DND-41 (cell line): ENCODE results near the gene RNF13.
"Not testable (repeated sequence)": the region's sequence is repeated elsewhere in the genome, so short reads cannot be mapped to it uniquely, and the experiment has no call there.

ENCODE experiments used
- ATAC-seq: fragments of 200-7000 bp; cut with Tn5 transposase; 3 replicates; pipeline ENCODE4 v1.9.1; 2021; ENCODE audit warnings: low read depth; ENCODE audit not compliant: insufficient read depth
- DNase-seq: peaks from one replicate; pipeline ENCODE4 v3.0.0-alpha.2; 2020
- H2AFZ ChIP-seq: 2 replicates; pipeline ENCODE4 v1.6.0; 2012; ENCODE audit warnings: low read depth, low read length
- H3K27ac ChIP-seq: 2 replicates; pipeline ENCODE4 v1.5.1; 2012; ENCODE audit warnings: low read length, inconsistent platforms
- H3K27me3 ChIP-seq: fragments of 200-600 bp; sonication (generic); 2 replicates; pipeline ENCODE4 v1.6.0; 2012; ENCODE audit warnings: low read length, mild to moderate bottlenecking, inconsistent platforms; ENCODE audit not compliant: insufficient read depth, poor library complexity
- H3K36me3 ChIP-seq: 2 replicates; pipeline ENCODE4 v1.5.1; 2012; ENCODE audit warnings: low read length, inconsistent platforms; ENCODE audit not compliant: insufficient read depth
- H3K4me1 ChIP-seq: 2 replicates; pipeline ENCODE4 v1.5.1; 2012; ENCODE audit warnings: mild to moderate bottlenecking, low read length; ENCODE audit not compliant: insufficient read depth
- H3K4me2 ChIP-seq: 2 replicates; pipeline ENCODE4 v1.6.0; 2012; ENCODE audit warnings: mild to moderate bottlenecking, moderate library complexity, low read length, inconsistent platforms; ENCODE audit not compliant: insufficient read depth
- H3K4me3 ChIP-seq, 2 experiments: fragments of 200-600 bp in 1 of 2; shearing (Covaris generic) in 1 of 2; 2 replicates each; pipeline ENCODE4 v1.5.1; 2012 to 2016; ENCODE audit warnings: inconsistent platforms in 2 of 2, low read length in 2 of 2, mild to moderate bottlenecking in 2 of 2, low read depth in 1 of 2, moderate library complexity in 1 of 2
- H3K79me2 ChIP-seq: 2 replicates; pipeline ENCODE4 v1.6.0; 2012; ENCODE audit warnings: low read length, inconsistent platforms; ENCODE audit not compliant: insufficient read depth
- H3K9ac ChIP-seq: 2 replicates; pipeline ENCODE4 v1.6.0; 2012; ENCODE audit warnings: low read depth, mild to moderate bottlenecking, inconsistent platforms, low read length, moderate library complexity
- H3K9me3 ChIP-seq: 2 replicates; pipeline ENCODE4 v1.5.1; 2012; ENCODE audit warnings: low read length, moderate library complexity, mild to moderate bottlenecking, inconsistent platforms; ENCODE audit not compliant: insufficient read depth, severe bottlenecking
- H4K20me1 ChIP-seq: 2 replicates; pipeline ENCODE4 v1.6.0; 2012; ENCODE audit warnings: low read length; ENCODE audit not compliant: insufficient read depth
- EZH2 ChIP-seq: IDR thresholded peaks from 3 replicates; pipeline ENCODE4 v1.6.1; 2012; ENCODE audit warnings: borderline replicate concordance, low read depth, mild to moderate bottlenecking, moderate library complexity, low read length, inconsistent platforms; ENCODE audit not compliant: severe bottlenecking
- TF ChIP-seq, protein P1 (sequence below): IDR thresholded peaks from 2 replicates; pipeline ENCODE4 v1.5.1; 2012; ENCODE audit warnings: borderline replicate concordance, low read length, moderate library complexity, mild to moderate bottlenecking; ENCODE audit not compliant: poor library complexity, severe bottlenecking; ENCODE audit errors: extremely low read depth

Gene RNF13

DNA sequence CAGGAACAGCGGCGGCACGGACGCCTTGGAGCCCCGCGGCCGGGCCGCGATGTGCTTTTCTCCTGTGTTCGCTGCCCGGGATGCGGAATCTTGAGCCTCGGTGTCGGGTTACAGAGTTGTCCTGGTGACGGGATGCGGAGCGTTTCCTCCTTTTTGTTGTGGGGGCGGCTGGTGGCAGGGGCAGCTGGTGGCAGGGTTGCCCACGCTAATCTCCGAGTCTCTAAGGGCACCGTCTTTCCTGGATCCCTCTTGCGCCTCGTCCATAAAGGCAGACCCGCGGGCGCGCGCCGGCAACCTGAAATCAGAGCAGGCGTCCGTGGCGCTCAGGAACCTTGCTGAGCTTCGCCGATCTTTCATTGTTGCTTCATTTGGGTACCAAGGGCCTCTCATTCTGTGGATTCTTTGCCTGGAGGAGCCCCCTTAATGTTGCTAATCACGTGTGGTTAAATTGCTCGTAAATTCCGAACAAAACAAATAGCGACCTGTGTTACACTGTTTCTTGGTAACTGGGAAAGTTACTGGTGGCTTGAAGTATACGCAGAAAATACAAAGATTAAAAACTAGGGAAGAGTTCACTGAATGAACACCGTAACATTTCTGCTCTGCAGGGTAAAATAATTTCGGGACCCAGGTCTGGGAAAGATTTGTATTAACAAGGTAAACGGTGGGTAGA is 158.5 kb downstream of the RNF13 start:
- ATAC-seq (peak; percentile 50), DNase-seq (peak; percentile 46)
- Histone ChIP-seq H3K27me3 (no peaks in the 10 kb centered on the region), H3K4me2 (peak overlapping the region; percentile 71), H4K20me1 (no peaks in the 10 kb centered on the region), H3K79me2 (no peaks in the 10 kb centered on the region), H3K9ac (peak overlapping the region; percentile 59), H3K4me3 (peak overlapping the region; percentile 22 to 66; a peak in 3 of 4 replicates), H2AFZ (peak overlapping the region; percentile 64), H3K9me3 (no peaks in the 10 kb centered on the region), H3K27ac (no peak overlapping the region), H3K4me1 (peaks cover 19% of the 10 kb centered on the region), H3K36me3 (no peaks in the 10 kb centered on the region)
- TF ChIP-seq, protein P1, sequence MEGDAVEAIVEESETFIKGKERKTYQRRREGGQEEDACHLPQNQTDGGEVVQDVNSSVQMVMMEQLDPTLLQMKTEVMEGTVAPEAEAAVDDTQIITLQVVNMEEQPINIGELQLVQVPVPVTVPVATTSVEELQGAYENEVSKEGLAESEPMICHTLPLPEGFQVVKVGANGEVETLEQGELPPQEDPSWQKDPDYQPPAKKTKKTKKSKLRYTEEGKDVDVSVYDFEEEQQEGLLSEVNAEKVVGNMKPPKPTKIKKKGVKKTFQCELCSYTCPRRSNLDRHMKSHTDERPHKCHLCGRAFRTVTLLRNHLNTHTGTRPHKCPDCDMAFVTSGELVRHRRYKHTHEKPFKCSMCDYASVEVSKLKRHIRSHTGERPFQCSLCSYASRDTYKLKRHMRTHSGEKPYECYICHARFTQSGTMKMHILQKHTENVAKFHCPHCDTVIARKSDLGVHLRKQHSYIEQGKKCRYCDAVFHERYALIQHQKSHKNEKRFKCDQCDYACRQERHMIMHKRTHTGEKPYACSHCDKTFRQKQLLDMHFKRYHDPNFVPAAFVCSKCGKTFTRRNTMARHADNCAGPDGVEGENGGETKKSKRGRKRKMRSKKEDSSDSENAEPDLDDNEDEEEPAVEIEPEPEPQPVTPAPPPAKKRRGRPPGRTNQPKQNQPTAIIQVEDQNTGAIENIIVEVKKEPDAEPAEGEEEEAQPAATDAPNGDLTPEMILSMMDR: no peak
- no peak for TF ChIP-seq EZH2

DNA sequence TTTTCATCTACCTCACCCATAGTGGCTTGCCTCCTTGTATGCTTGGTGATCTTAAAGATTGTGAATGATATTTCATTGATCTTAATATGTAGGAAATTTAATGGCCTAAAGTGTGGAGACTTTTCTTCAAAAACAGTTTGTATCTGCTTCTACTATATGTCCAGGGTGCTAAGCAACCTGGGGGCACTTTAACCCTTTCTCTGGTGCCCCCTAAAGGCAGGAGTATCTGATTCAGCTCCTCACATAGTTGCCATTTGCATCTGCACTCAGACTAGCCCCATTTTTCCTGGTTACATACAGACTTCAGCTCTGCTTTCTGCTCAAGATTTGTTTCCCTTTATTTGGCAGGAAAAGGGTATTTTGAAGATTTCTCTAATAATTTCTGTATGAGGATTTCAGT is 162.9 kb downstream of the RNF13 start:
- Histone ChIP-seq H3K27me3 (no peaks in the 10 kb centered on the region), H3K9me3 (no peaks in the 10 kb centered on the region), H3K79me2 (no peaks in the 10 kb centered on the region), H3K9ac (no peak overlapping the region), H2AFZ (no peak overlapping the region), H3K4me2 (no peak overlapping the region), H4K20me1 (no peaks in the 10 kb centered on the region), H3K4me1 (peaks cover 7% of the 10 kb centered on the region), H3K4me3 (no peak overlapping the region), H3K36me3 (no peaks in the 10 kb centered on the region), H3K27ac (no peak overlapping the region)
- TF ChIP-seq, protein P1: peak; percentile 20
- TF ChIP-seq EZH2: no peak
- DNase-seq: no peak
- ATAC-seq: no peak

DNA sequence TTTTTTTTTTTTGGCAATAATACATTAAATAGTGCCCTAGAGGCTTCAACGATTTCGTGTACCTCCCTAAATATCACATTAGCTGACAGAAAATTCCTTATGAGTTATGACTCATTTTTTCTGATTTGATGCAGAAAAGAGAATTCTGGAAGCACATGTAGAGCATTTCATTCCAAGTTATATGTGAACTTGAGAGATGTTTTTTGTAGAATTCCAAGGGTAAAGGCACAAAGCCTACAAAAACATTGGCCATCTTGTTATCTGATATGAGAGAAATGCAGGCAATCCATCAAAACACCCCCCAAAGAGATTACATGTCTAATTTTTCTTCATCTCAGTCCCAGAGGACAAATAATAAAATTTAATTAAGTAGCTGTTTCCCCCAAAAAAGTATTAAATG is 164.4 kb downstream of the RNF13 start:
- ATAC-seq (no peak), DNase-seq (no peak)
- no peaks in the 10 kb centered on the region for H4K20me1 ChIP-seq
- H3K4me1 ChIP-seq: no peaks in the 10 kb centered on the region
- no peaks in the 10 kb centered on the region for H3K9me3 ChIP-seq
- no peaks in the 10 kb centered on the region for H3K36me3 ChIP-seq
- H3K79me2 ChIP-seq: no peaks in the 10 kb centered on the region
- no peak overlapping the region for H3K27ac ChIP-seq
- no peak for TF ChIP-seq EZH2
- TF ChIP-seq, protein P1: no peak
- H3K4me2 ChIP-seq: no peak overlapping the region
- no peak overlapping the region for H2AFZ ChIP-seq
- H3K9ac ChIP-seq: no peak overlapping the region
- H3K4me3 ChIP-seq: no peak overlapping the region
- no peaks in the 10 kb centered on the region for H3K27me3 ChIP-seq

DNA sequence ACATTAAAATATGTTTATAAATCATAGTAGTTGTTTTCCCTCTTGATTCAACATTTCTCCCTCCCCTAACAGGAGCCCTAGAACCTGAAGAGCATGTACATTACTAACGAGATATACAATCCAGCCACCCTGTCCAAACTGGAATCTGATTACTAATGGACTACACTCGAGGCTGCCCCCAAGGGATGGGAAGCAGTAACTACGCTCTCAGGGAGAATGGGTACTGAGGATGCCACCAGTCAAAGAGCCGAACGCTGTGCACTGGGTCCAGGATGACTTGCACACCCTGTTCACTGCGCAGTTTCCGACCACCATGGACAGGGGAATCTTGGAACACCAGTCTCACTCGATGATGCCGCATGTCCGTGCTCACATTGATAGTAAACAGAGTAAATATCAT is 169.0 kb downstream of the RNF13 start:
- not testable (repeated sequence) for H2AFZ ChIP-seq, H3K4me1 ChIP-seq, DNase-seq, H3K27me3 ChIP-seq, H3K36me3 ChIP-seq, H3K4me3 ChIP-seq, H3K9me3 ChIP-seq, H3K9ac ChIP-seq, H4K20me1 ChIP-seq, H3K27ac ChIP-seq, H3K79me2 ChIP-seq, H3K4me2 ChIP-seq
- ATAC-seq: peak; percentile 55; the same call in 2 of the 3 replicates

DNA sequence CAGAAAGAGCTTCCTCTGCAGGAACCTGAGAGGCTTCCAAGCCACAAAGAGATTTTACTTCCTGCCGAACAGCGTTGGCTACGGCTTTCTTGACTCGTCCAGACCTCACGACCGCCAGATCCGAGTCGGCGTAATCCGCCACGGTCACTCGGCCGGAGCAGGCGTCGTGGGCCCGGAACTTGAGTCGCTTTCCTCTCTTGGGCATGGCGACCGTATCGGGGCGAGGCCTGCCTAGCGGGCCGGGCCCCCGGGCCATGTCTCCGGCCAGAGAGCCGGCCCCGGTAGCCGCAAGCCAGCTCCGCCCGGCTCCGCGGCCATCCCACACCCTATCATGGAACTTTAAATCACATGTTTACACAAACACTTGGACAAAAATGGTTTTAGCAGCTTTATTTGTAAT is 170.0 kb downstream of the RNF13 start:
- DNase-seq, H3K4me3 ChIP-seq, H3K79me2 ChIP-seq, H3K4me2 ChIP-seq, H2AFZ ChIP-seq, ATAC-seq, H3K36me3 ChIP-seq, H3K9ac ChIP-seq, H3K9me3 ChIP-seq, H3K27ac ChIP-seq, H3K4me1 ChIP-seq, H3K27me3 ChIP-seq, H4K20me1 ChIP-seq: not testable (repeated sequence)
